GM12878 (cell line): ENCODE results near the gene DCDC1. TPM values are rescaled to one million over a fixed set of nuclear protein-coding genes. Genes with fewer than 3 reads are reported as not detected.

Source experiments
- ATAC-seq: fragments of 200-7000 bp; cut with Tn5 transposase; 3 replicates; pipeline ENCODE4 v1.9.1; 2020; ENCODE audit warnings: mild to moderate bottlenecking, moderate library complexity
- BruUV-seq: library from RNA; stranded (reverse); fragments of 400-500 nt; replicated peaks from 2 replicates; lab custom pipeline; 2021; lab: Mats Ljungman, UMichigan
- CTCF ChIA-PET: fragments of 300-600 bp; sonication (Branson Sonifier 250); formaldehyde crosslinking; extraction: SDS; loops from one replicate; lab custom pipeline; 2021; ENCODE audit warnings: inconsistent platforms; lab: Yijun Ruan, JAX
- POLR2A ChIA-PET: fragments of 350-600 bp; formaldehyde crosslinking; extraction: SDS; loops from one replicate; lab custom pipeline; 2021; ENCODE audit warnings: inconsistent platforms; lab: Charles Lee
- RAD21 ChIA-PET: fragments of 300-600 bp; sonication (Branson Sonifier 250); formaldehyde crosslinking; loops from one replicate; lab custom pipeline; 2023; ENCODE audit warnings: antibody characterized with exemption; ENCODE audit not compliant: unreplicated experiment; lab: Charles Lee
- SMC1A ChIA-PET: fragments of 300-600 bp; sonication (Branson Sonifier 250); formaldehyde crosslinking; loops from one replicate; lab custom pipeline; 2023; ENCODE audit not compliant: unreplicated experiment, uncharacterized antibody; lab: Charles Lee
- DNase-seq: peaks from one replicate; pipeline ENCODE4 v3.0.0-alpha.2; 2011; ENCODE audit warnings: low read depth, low spot score
- FAIRE-seq: peaks from 3 replicates; lab custom pipeline; 2011; peaks lifted over from hg19 to GRCh38; lab: Jason Lieb, UNC
- H2AFZ ChIP-seq: 2 replicates; pipeline ENCODE4 v1.6.0; 2011; ENCODE audit warnings: low read depth, low read length, control low read depth; ENCODE audit not compliant: control insufficient read depth
- H3K27ac ChIP-seq: 2 replicates; pipeline ENCODE4 v1.5.1; 2011; ENCODE audit warnings: control low read depth; ENCODE audit not compliant: control insufficient read depth, insufficient read depth
- H3K27me3 ChIP-seq, 2 experiments: replicated peaks in 1 of 2; 2 replicates each; pipeline versions ENCODE4 v1.6.0 to v1.6.1; 2011; ENCODE audit warnings: low read length in 1 of 2; ENCODE audit not compliant: control insufficient read depth in 2 of 2, insufficient read depth in 2 of 2
- H3K36me3 ChIP-seq, 2 experiments: 2 replicates each; pipeline ENCODE4 v1.5.1; 2011; ENCODE audit warnings: low read length in 1 of 2; ENCODE audit not compliant: control insufficient read depth in 2 of 2, insufficient read depth in 2 of 2
- H3K4me1 ChIP-seq: 2 replicates; pipeline ENCODE4 v1.6.1; 2011; ENCODE audit warnings: mild to moderate bottlenecking, low read length, moderate library complexity, mixed read lengths; ENCODE audit not compliant: control insufficient read depth, insufficient read depth
- H3K4me2 ChIP-seq: 2 replicates; pipeline ENCODE4 v1.6.0; 2011; ENCODE audit warnings: control low read depth; ENCODE audit not compliant: control insufficient read depth, insufficient read depth
- H3K4me3 ChIP-seq: fragments of 200-600 bp; sonication (generic); 2 replicates; pipeline ENCODE4 v1.5.1; 2016
- H3K79me2 ChIP-seq: 2 replicates; pipeline ENCODE4 v1.6.0; 2011; ENCODE audit warnings: low read length; ENCODE audit not compliant: control insufficient read depth, insufficient read depth
- H3K9ac ChIP-seq: 2 replicates; pipeline ENCODE4 v1.8.0; 2011; ENCODE audit warnings: low read length, control low read depth, mixed read lengths; ENCODE audit not compliant: control insufficient read depth, insufficient read depth
- H3K9me3 ChIP-seq: replicated peaks from 3 replicates; pipeline ENCODE4 v1.5.1; 2011; ENCODE audit warnings: mild to moderate bottlenecking, low read length; ENCODE audit not compliant: control insufficient read depth, insufficient read depth
- H4K20me1 ChIP-seq: 2 replicates; pipeline ENCODE4 v1.6.0; 2011; ENCODE audit not compliant: control insufficient read depth, insufficient read depth
- BCLAF1 ChIP-seq: fragments of 450-650 bp; IDR thresholded peaks from 2 replicates; pipeline ENCODE4 v1.6.1; 2017; ENCODE audit warnings: antibody characterized with exemption, mild to moderate bottlenecking, moderate library complexity
- CEBPZ ChIP-seq: fragments of 150-350 bp; IDR thresholded peaks from 2 replicates; pipeline ENCODE4 v1.6.1; 2016; ENCODE audit warnings: low read depth, low read length
- NFYB ChIP-seq: IDR thresholded peaks from 2 replicates; pipeline ENCODE4 v1.6.1; 2011; ENCODE audit warnings: low read depth, mild to moderate bottlenecking, low read length, improper control_type of control experiment, moderate library complexity; ENCODE audit not compliant: insufficient read depth
- RUNX3 ChIP-seq: IDR thresholded peaks from 2 replicates; pipeline ENCODE4 v1.6.1; 2012; ENCODE audit warnings: low read length, inconsistent platforms
- SMC3 ChIP-seq: IDR thresholded peaks from 2 replicates; pipeline ENCODE4 v1.6.1; 2011; ENCODE audit warnings: low read length, improper control_type of control experiment, borderline replicate concordance
- ZBTB4 ChIP-seq: fragments of 450-650 bp; formaldehyde crosslinking; IDR thresholded peaks from 2 replicates; pipeline ENCODE4 v1.4.0; 2022; ENCODE audit warnings: mild to moderate bottlenecking, moderate library complexity
- ZNF274 ChIP-seq: IDR thresholded peaks from one replicate; pipeline ENCODE4 v1.8.0; 2011; ENCODE audit not compliant: insufficient read length, insufficient read depth
- WGBS: methylation state at CpG from one replicate; pipeline ENCODE4 v1.1.6; 2016; ENCODE audit warnings: low lambda C conversion rate; ENCODE audit not compliant: insufficient replicate concordance, insufficient coverage; ENCODE audit errors: missing lambda C conversion rate; 5-methylcytosine and 5-hydroxymethylcytosine counted together
- in situ Hi-C: fragments of 300-500 bp; cut with MboI; formaldehyde crosslinking; loops from 9 replicates; pipeline ENCODE4 v1.14.3; 2018; ENCODE audit warnings: mixed read lengths
- intact Hi-C: fragments of 100-400 bp; cut with micrococcal nuclease; formaldehyde crosslinking; loops from one replicate; pipeline ENCODE4 v1.14.2; 2022; ENCODE audit not compliant: unreplicated experiment
- polyA plus RNA-seq, 11 experiments: library from polyadenylated mRNA; depleted of rRNA in 4 of 11; unstranded in 6 of 11; stranded (reverse) in 5 of 11; fragments of >200 nt; fragmentation: Nextera tagmentation in 4 of 11; fragmentation: Illumina TruSeq in 1 of 11; extraction: Ambion mirVana in 4 of 11; extraction: Trizol in 1 of 11; gene quantifications; 1 replicate in 1 of 11; 2 replicates in 10 of 11; pipeline versions ENCODE4 v1.2.1 to v1.2.3, GENCODE V29; 2011 to 2016; ENCODE audit warnings: inconsistent platforms in 2 of 11, missing spikeins in 2 of 11, low read depth in 1 of 11
- total RNA-seq, 4 experiments: library from RNA; depleted of rRNA in 3 of 4; stranded (reverse); fragments of >200 nt in 3 of 4; fragmentation: Illumina TruSeq in 1 of 4; extraction: Trizol in 1 of 4; gene quantifications; 2 replicates each; pipeline versions ENCODE4 v1.2.1 to v1.2.3, GENCODE V29; 2013 to 2021

DCDC1 gene
- total and polyA plus RNA-seq, 10 of the 15 experiments (the other 5 are each of a cell fraction or from before 2014, with no cell fraction given) = not detected

GRCh38 chr11:30935861-30936260 is 433.7 kb downstream of the DCDC1 start:
- ChIA-PET SMC1A (no interaction called here), CTCF (no interaction called here), POLR2A (no interaction called here), RAD21 (no interaction called here)
- H3K9me3 ChIP-seq = no peaks in the 10 kb centered on the region; the same call in 2 of the 3 replicates
- in situ Hi-C loops = no loop called here
- ATAC-seq = no peak
- H3K27me3 ChIP-seq = no peaks in the 10 kb centered on the region
- DNase-seq = no peak
- no peak overlapping the region for H3K4me3 ChIP-seq
- no peaks in the 10 kb centered on the region for H3K79me2 ChIP-seq
- H2AFZ ChIP-seq = no peak overlapping the region
- no peaks in the 10 kb centered on the region for H3K36me3 ChIP-seq
- H3K4me2 ChIP-seq = no peak overlapping the region
- no peak overlapping the region for H3K27ac ChIP-seq
- no peaks in the 10 kb centered on the region for H4K20me1 ChIP-seq
- no peak overlapping the region for H3K9ac ChIP-seq
- intact Hi-C loops = no loop called here
- peak; percentile 8; the same call in 1 of the 2 replicates for TF ChIP-seq RUNX3
- no peak for TF ChIP-seq SMC3
- WGBS = 49% methylated on average over 2 of the region's 2 CpGs
- no TSS peak for BruUV-seq
- no peak for FAIRE-seq
- H3K4me1 ChIP-seq = no peaks in the 10 kb centered on the region

- FAIRE-seq (no peak), DNase-seq (no peak), ATAC-seq (no peak; the same call in 2 of the 3 replicates)
- Histone ChIP-seq H3K9ac (no peak overlapping the region), H3K36me3 (no peaks in the 10 kb centered on the region), H3K4me2 (no peak overlapping the region), H3K27ac (no peak overlapping the region), H3K27me3 (no peaks in the 10 kb centered on the region), H3K4me3 (no peak overlapping the region), H3K4me1 (no peaks in the 10 kb centered on the region), H2AFZ (no peak overlapping the region), H3K79me2 (no peaks in the 10 kb centered on the region), H3K9me3 (no peaks in the 10 kb centered on the region), H4K20me1 (no peaks in the 10 kb centered on the region)
- WGBS = 18% methylated on average over 3 of the region's 3 CpGs
- intact Hi-C loops = no loop called here
- CTCF ChIA-PET = interaction anchor here (0.6 to 1.7 kb wide), 4 partner anchors 9 to 611 kb away, joined by 3 to 5 read pairs (median 4); no protein-coding TSS in a partner anchor
- no TSS peak for BruUV-seq
- RAD21 ChIA-PET = interaction anchor here (0.5 kb wide), 2 partner anchors 11 to 18 kb away, joined by 3 to 4 read pairs; no protein-coding TSS in a partner anchor
- POLR2A ChIA-PET = no interaction called here
- SMC1A ChIA-PET = interaction anchor here (1.2 kb wide), 1 partner anchor 11 kb away, joined by 3 read pairs; no protein-coding TSS in a partner anchor
- in situ Hi-C loops = no loop called here
- TF ChIP-seq BCLAF1 (no peak), ZBTB4 (no peak), CEBPZ (no peak), NFYB (no peak), ZNF274 (no peak)
Observed at GRCh38 chr11:30926130-30926529, 443.4 kb downstream of the DCDC1 start.
